Measurements from ENCODE around the gene FBXO46.
A peak's percentile ranks its signal among the peaks of the same experiment; 100 is the strongest.
"Not testable (repeated sequence)": the region's sequence is repeated elsewhere in the genome, so short reads cannot be mapped to it uniquely, and the experiment has no call there.

The FBXO46 gene

GRCh38 chr19:45717983-45718650 is 12.6 kb downstream of the FBXO46 start:
- DNase-seq, result no peak

- DNase-seq, result peak; percentile 93
Measured at GRCh38 chr19:45717131-45717982, 13.3 kb downstream of the FBXO46 start.

DNA sequence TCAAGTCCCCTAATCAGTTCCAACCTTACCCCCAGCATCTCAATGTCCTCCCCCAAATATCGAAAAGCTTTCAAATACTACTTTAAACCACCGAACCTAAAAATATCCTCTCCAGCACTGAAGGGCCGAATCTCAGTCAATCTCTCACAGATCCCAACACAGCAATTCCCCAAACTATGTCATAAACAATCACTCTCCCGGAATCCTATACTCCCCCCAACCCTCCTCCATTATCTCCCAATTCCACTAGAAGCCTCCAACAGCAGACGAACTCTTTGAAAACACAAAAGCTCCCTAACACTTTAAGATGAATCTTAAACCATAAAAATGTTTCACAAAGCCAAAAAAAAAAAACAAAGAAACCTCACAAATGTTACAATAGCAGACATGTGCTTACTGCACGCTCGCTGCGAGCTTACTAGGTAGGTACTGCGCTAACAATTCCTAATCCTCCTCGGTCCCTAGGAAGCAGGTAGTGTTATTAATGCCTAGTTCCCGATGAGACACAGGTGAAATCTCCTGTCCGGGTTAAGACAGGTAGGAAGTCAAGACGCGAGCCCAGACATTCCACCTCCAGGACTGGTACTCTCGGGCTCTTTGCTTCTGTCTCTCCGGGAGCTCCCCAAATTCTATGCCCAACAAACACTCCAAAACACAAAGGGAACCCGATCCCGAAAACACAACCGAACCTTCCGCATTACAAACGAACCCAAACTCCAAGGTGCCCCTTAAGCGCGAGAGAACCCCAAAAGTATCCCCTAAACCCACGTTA is 14.2 kb downstream of the FBXO46 start:
- peak; percentile 11 for DNase-seq

- no peak for DNase-seq
Measured at GRCh38 chr19:45715139-45715538, 15.6 kb downstream of the FBXO46 start.

GRCh38 chr19:45713141-45713540 is 17.6 kb downstream of the FBXO46 start:
- DNase-seq, result no peak

GRCh38 chr19:45712699-45713067 is 18.0 kb downstream of the FBXO46 start:
- DNase-seq, result no peak

GRCh38 chr19:45711851-45712698 is 18.6 kb downstream of the FBXO46 start:
- no peak for DNase-seq

DNA sequence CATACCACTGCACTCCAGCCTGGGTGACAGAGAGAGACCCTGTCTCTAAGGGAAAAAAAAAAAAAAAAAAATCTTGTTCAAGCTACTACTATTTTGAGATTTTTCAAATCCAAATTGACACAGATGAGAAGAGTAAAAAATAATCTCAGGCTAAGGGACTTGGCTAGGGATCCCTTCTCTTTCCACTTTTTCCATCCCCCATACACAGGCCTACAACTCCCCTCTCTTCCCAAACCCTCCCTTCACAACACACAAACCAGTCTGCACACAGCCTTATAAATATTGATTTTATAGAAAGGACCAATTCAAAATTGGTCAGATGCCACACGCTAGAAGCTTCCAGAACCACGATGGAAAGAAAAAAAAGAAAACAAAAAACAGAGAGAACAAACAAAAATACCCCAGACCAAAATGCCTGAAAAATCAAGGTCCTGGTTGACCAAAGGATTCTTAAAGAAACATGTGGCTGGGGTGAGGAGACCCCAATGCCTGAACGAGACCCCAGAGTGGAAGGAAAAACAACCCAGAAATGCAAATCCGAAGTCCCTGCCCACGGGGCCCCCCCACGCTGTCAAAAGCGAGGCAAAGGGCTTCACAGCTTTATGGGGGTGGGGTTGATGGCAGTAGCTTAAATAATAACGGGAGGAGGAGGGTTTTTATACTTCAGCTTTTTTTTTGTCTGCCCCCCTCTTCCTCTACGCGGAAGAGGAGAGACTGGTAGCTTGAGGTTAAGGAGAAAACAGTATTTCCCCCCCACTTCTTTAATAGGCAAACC is 20.2 kb downstream of the FBXO46 start:
- DNase-seq, result no peak

- no peak for DNase-seq
Measured at GRCh38 chr19:45705710-45706415, 24.8 kb downstream of the FBXO46 start.

GRCh38 chr19:45705115-45705514 is 25.6 kb downstream of the FBXO46 start:
- no peak for DNase-seq

GRCh38 chr19:45701676-45702075 is 29.0 kb downstream of the FBXO46 start:
- no peak for DNase-seq

DNA sequence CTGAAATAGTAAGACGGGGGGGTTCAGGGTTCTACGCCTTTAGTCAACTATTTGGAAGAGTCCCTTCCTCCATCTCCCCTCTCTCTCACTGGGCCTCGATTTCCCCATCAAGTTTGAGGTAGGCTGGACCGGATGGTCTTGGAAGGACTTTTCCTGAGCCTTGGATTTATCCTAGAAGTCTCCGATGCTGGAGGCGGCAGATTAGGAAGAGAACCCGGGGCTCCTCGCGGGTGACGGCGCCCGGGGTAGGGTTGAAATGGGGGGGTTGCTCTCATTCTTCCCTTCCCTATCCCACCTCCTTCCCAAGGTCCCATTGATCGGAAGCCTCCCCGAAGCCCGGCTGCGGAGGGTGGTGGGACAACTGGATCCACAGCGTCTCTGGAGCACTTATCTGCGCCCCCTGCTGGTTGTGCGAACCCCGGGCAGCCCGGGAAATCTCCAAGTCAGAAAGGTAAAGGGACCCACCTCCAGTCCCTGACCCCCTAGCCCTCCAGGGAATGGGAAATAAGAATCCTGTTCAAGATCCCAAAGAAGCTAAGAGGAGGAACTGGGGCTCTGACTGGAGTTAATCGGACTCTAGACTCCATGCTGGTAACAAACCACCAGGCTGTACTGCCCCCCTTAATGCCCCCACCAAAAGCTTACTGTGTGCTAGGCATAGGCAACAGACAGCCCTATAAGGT is 37.4 kb downstream of the FBXO46 start:
- DNase-seq, result peak; percentile 73

DNA sequence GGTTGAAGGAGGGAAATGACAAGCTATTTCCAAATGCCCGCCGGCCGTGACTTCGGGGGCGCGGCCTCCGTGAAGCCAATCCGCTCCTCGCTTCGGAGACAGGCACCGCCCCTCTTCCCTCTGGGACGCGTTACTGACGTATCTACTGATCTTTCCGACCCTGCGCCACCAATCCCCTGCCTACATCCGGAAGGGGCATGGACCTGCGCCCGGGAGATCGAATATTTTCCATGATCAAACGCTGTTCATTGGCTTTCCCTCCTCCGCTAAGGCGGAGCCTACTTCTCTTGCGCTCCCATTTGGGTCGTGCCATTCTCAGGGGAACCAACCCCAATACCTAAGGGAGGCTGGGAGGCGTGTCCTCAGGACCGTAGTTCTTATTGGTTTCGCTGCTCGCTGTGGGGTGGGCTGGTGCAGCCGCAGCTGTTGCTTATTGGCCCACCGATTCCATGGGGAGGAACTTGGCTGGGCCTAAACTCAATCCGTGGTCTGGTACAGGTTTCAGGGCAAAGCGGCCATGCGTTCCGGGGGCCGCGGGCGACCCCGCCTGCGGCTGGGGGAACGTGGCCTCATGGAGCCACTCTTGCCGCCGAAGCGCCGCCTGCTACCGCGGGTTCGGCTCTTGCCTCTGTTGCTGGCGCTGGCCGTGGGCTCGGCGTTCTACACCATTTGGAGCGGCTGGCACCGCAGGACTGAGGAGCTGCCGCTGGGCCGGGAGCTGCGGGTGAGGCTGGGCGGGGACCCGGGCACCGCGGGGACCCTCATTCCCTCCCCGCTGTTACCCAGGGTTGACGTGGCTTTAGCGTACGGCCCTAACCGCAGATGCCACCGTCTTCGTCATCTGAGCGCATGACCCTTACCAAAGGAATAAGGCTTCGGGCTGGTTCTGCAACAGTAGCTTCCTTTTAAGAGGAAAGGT is 38.2 kb downstream of the FBXO46 start, which contains the start of gene QPCTL:
TSS of gene QPCTL (plus strand) at position 480 of the 919 bp plus-strand sequence. CDS start at position 518, 38 bp downstream.
- peak; percentile 89 for DNase-seq

DNA sequence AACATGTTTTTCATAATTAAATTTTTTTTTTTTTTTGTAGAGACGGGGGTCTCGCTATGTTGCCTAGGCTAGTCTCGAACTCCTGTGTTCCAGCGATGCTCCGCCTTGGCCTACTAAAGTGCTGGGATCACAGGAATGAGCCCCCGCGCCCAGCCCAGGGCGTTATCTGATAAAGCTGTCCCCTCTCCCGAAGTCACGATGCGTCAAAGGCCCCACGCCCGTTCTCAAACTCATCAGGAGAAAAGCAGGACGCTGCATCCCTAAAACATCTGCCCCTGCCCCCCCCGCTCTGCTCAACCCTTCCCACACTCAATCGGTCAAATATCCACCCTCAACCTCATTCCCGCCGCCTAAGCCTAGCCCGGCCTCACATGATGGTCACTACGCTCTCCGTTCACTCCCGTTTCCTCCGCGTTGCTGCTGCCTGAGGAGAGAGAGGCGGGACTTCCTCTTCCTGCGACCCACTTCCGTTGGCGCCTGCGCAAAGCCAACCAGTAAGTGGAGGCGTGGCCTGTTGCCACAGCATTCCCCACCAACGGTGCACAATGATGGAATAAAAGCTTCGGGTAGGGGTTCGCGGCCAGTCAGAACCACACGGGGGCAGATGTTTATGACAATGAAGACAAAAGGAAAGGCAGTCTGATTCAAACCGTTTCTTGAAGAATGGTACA is 39.0 kb downstream of the FBXO46 start, which contains the start of gene SNRPD2:
TSS of gene SNRPD2 (minus strand) at position 438 of the 671 bp plus-strand sequence. CDS start at position 373, 65 bp downstream.
- peak; percentile 86 for DNase-seq

GRCh38 chr19:45687599-45687998 is 43.1 kb downstream of the FBXO46 start:
- no peak for DNase-seq

GRCh38 chr19:45685045-45685444 is 45.7 kb downstream of the FBXO46 start:
- not testable (repeated sequence) for DNase-seq

GRCh38 chr19:45682908-45683307 is 47.8 kb downstream of the FBXO46 start:
- DNase-seq, result no peak

- no peak for DNase-seq
Measured at GRCh38 chr19:45682117-45682516, 48.6 kb downstream of the FBXO46 start.
